Measurements from ENCODE around the gene OSBPL5.

GRCh38 chr11:3081386-3081751, 83.7 kb downstream of the OSBPL5 start:
- no peak for TF ChIP-seq CTCF (conservative IDR thresholded peaks at IDR 0.05 in 1 of 2, IDR thresholded peaks at IDR 0.05 in 1 of 2; ENCODE audit: low read depth in 1 of 2, low read length in 2 of 2)
- no peak for TF ChIP-seq EZH2 (IDR thresholded peaks at IDR 0.05; ENCODE audit: low read length, missing control alignments)
